ENCODE measurements around the gene IFITM10. TPM values are rescaled to one million over a fixed set of nuclear protein-coding genes. Genes with fewer than 3 reads are reported as not detected.
"Not testable (repeated sequence)": the region's sequence is repeated elsewhere in the genome, so short reads cannot be mapped to it uniquely, and the experiment has no call there.

Gene IFITM10
- total and polyA plus RNA-seq, 2 experiments from 2014 or later = 0.41 to 1.6 TPM

DNA sequence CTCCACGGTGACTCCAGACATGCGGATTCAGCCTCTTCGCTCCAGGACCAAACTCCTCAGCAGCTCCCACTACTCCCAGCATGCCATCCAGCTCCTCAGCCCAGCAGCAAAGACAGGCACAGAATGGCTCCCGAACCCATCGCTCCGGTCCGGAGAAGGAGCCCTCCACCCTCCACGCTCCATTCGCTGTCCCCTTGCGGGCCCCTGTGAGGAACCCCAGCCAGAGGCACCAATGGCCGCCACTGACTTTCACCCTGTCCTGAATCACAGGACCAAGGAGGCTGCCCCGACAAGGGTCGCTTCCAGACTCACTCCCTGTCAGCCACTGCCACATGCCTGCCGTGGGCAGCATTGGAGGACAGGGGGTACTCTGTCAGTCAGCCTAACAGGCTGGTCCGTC, 64.2 kb downstream of the IFITM10 start:
- H3K36me3 ChIP-seq (ENCODE audit: low read depth); H3F3A ChIP-seq (ENCODE audit: insufficient read depth); H2AFZ ChIP-seq; H3K79me2 ChIP-seq (ENCODE audit: insufficient read depth); DNase-seq; H3K9me3 ChIP-seq (ENCODE audit: low read depth); H3K9me2 ChIP-seq (ENCODE audit: insufficient read depth); H3K9ac ChIP-seq; in situ Hi-C loops (cut with MboI); H3K4me2 ChIP-seq (ENCODE audit: unreplicated experiment); H3K4me3 ChIP-seq; H3K27ac ChIP-seq; H3K4me1 ChIP-seq (ENCODE audit: insufficient read depth); H4K20me1 ChIP-seq (ENCODE audit: insufficient read depth); H3K27me3 ChIP-seq (replicated peaks; ENCODE audit: insufficient read depth): not testable (repeated sequence)
- 62 to 71% methylated on average over 10 to 12 of the region's 15 CpGs for WGBS, 2 experiments (ENCODE audit: low coverage in 1 of 2, low lambda C conversion rate in 2 of 2, missing lambda C conversion rate in 2 of 2)

GRCh38 chr11:1684886-1685874, 65.2 kb downstream of the IFITM10 start:
- DNase-seq; H3K27me3 ChIP-seq (replicated peaks; ENCODE audit: insufficient read depth); H3K27ac ChIP-seq; H4K20me1 ChIP-seq (ENCODE audit: insufficient read depth); H3K79me2 ChIP-seq (ENCODE audit: insufficient read depth); H3K9me3 ChIP-seq (ENCODE audit: low read depth); H2AFZ ChIP-seq; H3F3A ChIP-seq (ENCODE audit: insufficient read depth); H3K9me2 ChIP-seq (ENCODE audit: insufficient read depth); H3K36me3 ChIP-seq (ENCODE audit: low read depth); H3K4me2 ChIP-seq (ENCODE audit: unreplicated experiment); H3K9ac ChIP-seq; in situ Hi-C loops (cut with MboI); H3K4me1 ChIP-seq (ENCODE audit: insufficient read depth); H3K4me3 ChIP-seq: not testable (repeated sequence)
- WGBS, 2 experiments (ENCODE audit: low coverage in 1 of 2, low lambda C conversion rate in 2 of 2, missing lambda C conversion rate in 2 of 2) = 59 to 63% methylated on average over 15 to 16 of the region's 18 CpGs

GRCh38 chr11:1683904-1684572, 66.4 kb downstream of the IFITM10 start:
- H3K4me2 ChIP-seq (ENCODE audit: unreplicated experiment); in situ Hi-C loops (cut with MboI); H3K27me3 ChIP-seq (replicated peaks; ENCODE audit: insufficient read depth); DNase-seq; H3K36me3 ChIP-seq (ENCODE audit: low read depth); H3K9me2 ChIP-seq (ENCODE audit: insufficient read depth); H3F3A ChIP-seq (ENCODE audit: insufficient read depth); H3K27ac ChIP-seq; H3K9me3 ChIP-seq (ENCODE audit: low read depth); H3K79me2 ChIP-seq (ENCODE audit: insufficient read depth); H3K4me3 ChIP-seq; H2AFZ ChIP-seq; H4K20me1 ChIP-seq (ENCODE audit: insufficient read depth); H3K4me1 ChIP-seq (ENCODE audit: insufficient read depth); H3K9ac ChIP-seq: not testable (repeated sequence)
- WGBS, 2 experiments (ENCODE audit: low coverage in 1 of 2, low lambda C conversion rate in 2 of 2, missing lambda C conversion rate in 2 of 2) = 35 to 50% methylated on average over 6 to 17 of the region's 24 CpGs

DNA sequence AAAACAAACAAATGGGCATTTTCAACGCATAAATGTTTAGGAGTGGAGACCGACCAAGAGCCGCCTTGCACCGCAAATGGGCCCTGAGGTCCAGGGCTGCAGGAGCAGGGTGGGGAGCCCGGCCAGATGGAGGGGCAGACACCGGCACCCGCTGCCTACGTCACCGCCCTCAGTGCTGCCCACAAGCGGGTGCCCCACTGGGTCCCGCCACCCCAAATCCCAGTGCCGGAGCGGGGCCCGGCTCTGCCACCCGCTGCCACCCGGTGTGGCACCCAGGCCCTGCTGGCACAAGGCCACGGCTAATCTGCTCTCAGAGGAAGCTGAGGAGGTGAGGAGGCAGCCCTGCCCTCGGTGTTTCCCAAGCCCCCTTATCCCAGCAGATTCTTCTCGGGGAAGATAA, 67.2 kb downstream of the IFITM10 start:
- H3K4me1 ChIP-seq (ENCODE audit: insufficient read depth); H3K36me3 ChIP-seq (ENCODE audit: low read depth); H3K4me2 ChIP-seq (ENCODE audit: unreplicated experiment); H3K79me2 ChIP-seq (ENCODE audit: insufficient read depth); H3F3A ChIP-seq (ENCODE audit: insufficient read depth); H3K27me3 ChIP-seq (replicated peaks; ENCODE audit: insufficient read depth); in situ Hi-C loops (cut with MboI); H3K9me3 ChIP-seq (ENCODE audit: low read depth); H3K9me2 ChIP-seq (ENCODE audit: insufficient read depth); DNase-seq; H3K9ac ChIP-seq; H3K27ac ChIP-seq; H4K20me1 ChIP-seq (ENCODE audit: insufficient read depth); H2AFZ ChIP-seq; H3K4me3 ChIP-seq: not testable (repeated sequence)
- WGBS, 2 experiments (ENCODE audit: low coverage in 1 of 2, low lambda C conversion rate in 2 of 2, missing lambda C conversion rate in 2 of 2) = 67 to 77% methylated on average over 17 to 19 of the region's 19 CpGs

Other genes starting within 250 kb of the IFITM10 start
- gene DUSP8, start 178.3 kb downstream of the IFITM10 start, total RNA-seq (2014; rRNA removed; shearing (Covaris generic)) = 0.11 TPM in 1 of 2 replicates, not detected in the other
- 0.05 TPM in 1 of 2 replicates, not detected in the other for gene DUSP8, start 178.3 kb downstream of the IFITM10 start, polyA plus RNA-seq (2016; fragmentation: Nextera tagmentation; extraction: Ambion mirVana)
- gene KRTAP5-1, start 165.3 kb downstream of the IFITM10 start, total RNA-seq (2014; rRNA removed; shearing (Covaris generic)) = not detected in 2 replicates
- gene KRTAP5-1, start 165.3 kb downstream of the IFITM10 start, polyA plus RNA-seq (2016; fragmentation: Nextera tagmentation; extraction: Ambion mirVana) = not detected in 2 replicates
- not detected in 2 replicates for gene KRTAP5-2, start 152.3 kb downstream of the IFITM10 start, total RNA-seq (2014; rRNA removed; shearing (Covaris generic))
- not detected in 2 replicates for gene KRTAP5-2, start 152.3 kb downstream of the IFITM10 start, polyA plus RNA-seq (2016; fragmentation: Nextera tagmentation; extraction: Ambion mirVana)
- gene KRTAP5-3, start 142.1 kb downstream of the IFITM10 start, total RNA-seq (2014; rRNA removed; shearing (Covaris generic)) = not detected in 2 replicates
- not detected in 2 replicates for gene KRTAP5-3, start 142.1 kb downstream of the IFITM10 start, polyA plus RNA-seq (2016; fragmentation: Nextera tagmentation; extraction: Ambion mirVana)
- not detected in 2 replicates for gene KRTAP5-4, start 128.5 kb downstream of the IFITM10 start, total RNA-seq (2014; rRNA removed; shearing (Covaris generic))
- gene KRTAP5-4, start 128.5 kb downstream of the IFITM10 start, polyA plus RNA-seq (2016; fragmentation: Nextera tagmentation; extraction: Ambion mirVana) = not detected in 2 replicates
- gene KRTAP5-5, start 120.8 kb downstream of the IFITM10 start, total RNA-seq (2014; rRNA removed; shearing (Covaris generic)) = not detected in 2 replicates
- gene KRTAP5-5, start 120.8 kb downstream of the IFITM10 start, polyA plus RNA-seq (2016; fragmentation: Nextera tagmentation; extraction: Ambion mirVana) = not detected in 2 replicates
- gene KRTAP5-6, start 53.4 kb downstream of the IFITM10 start, total RNA-seq (2014; rRNA removed; shearing (Covaris generic)) = not detected in 2 replicates
- not detected in 2 replicates for gene KRTAP5-6, start 53.4 kb downstream of the IFITM10 start, polyA plus RNA-seq (2016; fragmentation: Nextera tagmentation; extraction: Ambion mirVana)
- 305 and 338 TPM in 2 replicates for gene CTSD, start 13.3 kb upstream of the IFITM10 start, total RNA-seq (2014; rRNA removed; shearing (Covaris generic))
- gene CTSD, start 13.3 kb upstream of the IFITM10 start, polyA plus RNA-seq (2016; fragmentation: Nextera tagmentation; extraction: Ambion mirVana) = 321 and 327 TPM in 2 replicates
- not detected in 2 replicates for gene SYT8, start 84.4 kb upstream of the IFITM10 start, total RNA-seq (2014; rRNA removed; shearing (Covaris generic))
- not detected in 2 replicates for gene SYT8, start 84.4 kb upstream of the IFITM10 start, polyA plus RNA-seq (2016; fragmentation: Nextera tagmentation; extraction: Ambion mirVana)
- gene TNNI2, start 88.4 kb upstream of the IFITM10 start, total RNA-seq (2014; rRNA removed; shearing (Covaris generic)) = not detected in 2 replicates
- not detected in 2 replicates for gene TNNI2, start 88.4 kb upstream of the IFITM10 start, polyA plus RNA-seq (2016; fragmentation: Nextera tagmentation; extraction: Ambion mirVana)
- not detected in 2 replicates for gene LSP1, start 102.5 kb upstream of the IFITM10 start, total RNA-seq (2014; rRNA removed; shearing (Covaris generic))
- 0.36 and 1.3 TPM in 2 replicates for gene LSP1, start 102.5 kb upstream of the IFITM10 start, polyA plus RNA-seq (2016; fragmentation: Nextera tagmentation; extraction: Ambion mirVana)
- gene PRR33, start 141.3 kb upstream of the IFITM10 start, total RNA-seq (2014; rRNA removed; shearing (Covaris generic)) = not detected in 2 replicates
- gene PRR33, start 141.3 kb upstream of the IFITM10 start, polyA plus RNA-seq (2016; fragmentation: Nextera tagmentation; extraction: Ambion mirVana) = not detected in 2 replicates
- not detected in 2 replicates for gene TNNT3, start 169.1 kb upstream of the IFITM10 start, total RNA-seq (2014; rRNA removed; shearing (Covaris generic))
- not detected in 2 replicates for gene TNNT3, start 169.1 kb upstream of the IFITM10 start, polyA plus RNA-seq (2016; fragmentation: Nextera tagmentation; extraction: Ambion mirVana)
- 47.7 and 70.6 TPM in 2 replicates for gene MRPL23, start 196.7 kb upstream of the IFITM10 start, total RNA-seq (2014; rRNA removed; shearing (Covaris generic))
- 40.5 and 40.9 TPM in 2 replicates for gene MRPL23, start 196.7 kb upstream of the IFITM10 start, polyA plus RNA-seq (2016; fragmentation: Nextera tagmentation; extraction: Ambion mirVana)
- 0.25 and 2.2 TPM in 2 replicates for gene H19, start 247.2 kb upstream of the IFITM10 start, total RNA-seq (2014; rRNA removed; shearing (Covaris generic))
- gene H19, start 247.2 kb upstream of the IFITM10 start, polyA plus RNA-seq (2016; fragmentation: Nextera tagmentation; extraction: Ambion mirVana) = not detected in 2 replicates

Measured in GM23248 (cell line).